Hair follicular keratinocyte (primary cell): ENCODE results near the gene NRP1. TPM values are rescaled to one million over a fixed set of nuclear protein-coding genes. Genes with fewer than 3 reads are reported as not detected.

Experiments used
- total RNA-seq: library from RNA; depleted of rRNA; stranded (reverse); fragments of >200 nt; gene quantifications from 2 replicates; pipeline ENCODE4 v1.2.3, GENCODE V29; 2015

The NRP1 gene
- 32.4 and 47.3 TPM in 2 replicates for total RNA-seq

GRCh38 chr10:33334153-33334804, at the start of gene NRP1:
NRP1 (minus strand) TSS chr10:33334667; CDS start chr10:33334382, 285 bp downstream.

